NT2/D1 (cell line): ENCODE measurements around the gene MEA1.

ENCODE experiments used
- YY1 ChIP-seq: IDR thresholded peaks from 2 replicates; pipeline ENCODE4 v1.6.1; 2011; ENCODE audit not compliant: insufficient read length, insufficient read depth
- ZNF274 ChIP-seq: IDR thresholded peaks from 2 replicates; pipeline ENCODE4 v1.6.1; 2011; ENCODE audit warnings: mild to moderate bottlenecking, low read depth, low read length

DNA sequence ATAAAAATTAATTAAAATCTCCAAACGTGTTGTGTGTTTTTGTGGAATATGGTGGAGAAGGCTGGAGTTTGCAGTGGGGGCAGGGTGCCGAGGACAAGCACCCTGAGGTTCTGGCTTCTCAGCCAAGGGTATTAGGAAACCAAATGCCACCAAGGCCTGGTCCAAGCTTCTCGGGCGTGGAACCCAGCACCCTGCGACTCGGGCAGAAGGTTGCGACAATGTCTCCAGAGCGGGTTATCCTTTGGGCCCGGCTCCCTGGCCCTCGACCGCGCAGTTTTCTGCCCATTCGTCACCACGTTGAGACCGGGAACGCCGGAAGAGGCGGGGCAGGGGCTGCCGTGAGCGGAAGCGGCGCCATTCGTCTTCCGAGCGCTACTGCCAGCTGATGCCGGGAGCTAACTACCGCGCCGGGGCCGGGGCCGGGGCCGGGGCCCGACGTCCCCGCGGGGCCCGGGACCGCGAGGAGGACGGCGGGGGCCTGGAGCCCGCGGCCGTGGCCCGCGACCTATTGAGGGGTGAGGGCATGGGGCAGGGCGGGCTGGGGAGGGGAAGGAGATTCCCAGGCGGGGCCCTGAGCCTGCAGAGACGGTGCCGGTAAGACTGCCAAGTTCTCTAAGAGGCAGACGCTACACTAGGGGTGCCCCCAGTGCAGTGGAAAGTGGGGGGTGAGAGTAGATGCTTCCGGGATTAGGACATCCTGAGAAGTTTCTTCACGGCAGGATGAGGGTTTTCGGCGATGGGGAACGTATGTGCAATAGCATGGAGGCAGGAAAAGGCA lies 7.7 kb upstream of the MEA1 start, which contains the start of gene RRP36:
- no peak for TF ChIP-seq ZNF274
- TF ChIP-seq YY1 = peak; percentile 18
